Activated CD4-positive, alpha-beta T cell treated with anti-CD3 and anti-CD28 coated beads for 36 hours (primary cell): ENCODE data around the gene PRKG1. TPM values are rescaled to one million over a fixed set of nuclear protein-coding genes. Genes with fewer than 3 reads are reported as not detected.

Experiments
- ATAC-seq: fragments of 200-7000 bp; cut with Tn5 transposase; one replicate; pipeline ENCODE4 v1.10.0; 2021; ENCODE audit warnings: mild to moderate bottlenecking, moderate library complexity
- CTCF ChIA-PET: fragments of 350-600 bp; sonication (Branson Sonifier 250); formaldehyde crosslinking; loops from one replicate; lab custom pipeline; 2021; ENCODE audit warnings: antibody characterized with exemption; lab: Charles Lee
- POLR2A ChIA-PET: fragments of 350-600 bp; sonication (Branson Sonifier 250); formaldehyde crosslinking; loops from one replicate; lab custom pipeline; 2021; ENCODE audit warnings: antibody characterized with exemption, inconsistent platforms; lab: Charles Lee
- DNase-seq: peaks from one replicate; pipeline ENCODE4 v3.0.0-alpha.2; 2020
- H3K27ac Mint-ChIP-seq: one replicate; pipeline ENCODE4 v1.8.0; 2021; ENCODE audit warnings: mixed read lengths
- H3K27me3 Mint-ChIP-seq: one replicate; pipeline ENCODE4 v1.8.0; 2021; ENCODE audit warnings: mixed read lengths
- H3K36me3 Mint-ChIP-seq: one replicate; pipeline ENCODE4 v1.8.0; 2021; ENCODE audit warnings: low read depth, mixed read lengths
- H3K4me1 Mint-ChIP-seq: one replicate; pipeline ENCODE4 v1.8.0; 2021; ENCODE audit warnings: mixed read lengths
- H3K4me3 Mint-ChIP-seq: one replicate; pipeline ENCODE4 v1.8.0; 2021; ENCODE audit warnings: mild to moderate bottlenecking, moderate library complexity, mixed read lengths
- H3K9me3 Mint-ChIP-seq: one replicate; pipeline ENCODE4 v1.8.0; 2021; ENCODE audit warnings: low read depth, mixed read lengths
- intact Hi-C, 2 experiments: fragments of 100-400 bp; cut with DNase I in 1 of 2; cut with micrococcal nuclease in 1 of 2; formaldehyde crosslinking; loops; one replicate each; pipeline versions ENCODE4 v1.14.2 to v1.15.1; 2022 to 2024; cut with DNase I, micrococcal nuclease
- total RNA-seq, 2 experiments: library from RNA; stranded (reverse); gene quantifications; one replicate each; pipeline ENCODE4 v1.2.3, GENCODE V29; 2021

Gene PRKG1
- total RNA-seq, 2 experiments from 2014 or later = not detected

- intact Hi-C loops = no loop called here
- H3K36me3 Mint-ChIP-seq = no peaks in the 10 kb centered on the region
- ChIA-PET POLR2A (no interaction called here), CTCF (interaction anchor here (1.0 kb wide), 1 partner anchor 27 kb away, joined by 3 read pairs; no protein-coding TSS in a partner anchor)
- H3K9me3 Mint-ChIP-seq = no peaks in the 10 kb centered on the region
- no peaks in the 10 kb centered on the region for H3K27me3 Mint-ChIP-seq
- no peak overlapping the region for H3K4me3 Mint-ChIP-seq
- no peak overlapping the region for H3K27ac Mint-ChIP-seq
- no peak for DNase-seq
- H3K4me1 Mint-ChIP-seq = no peaks in the 10 kb centered on the region
- no peak for ATAC-seq
Measured at GRCh38 chr10:51986516-51986915, 912.2 kb downstream of the PRKG1 start.

DNA sequence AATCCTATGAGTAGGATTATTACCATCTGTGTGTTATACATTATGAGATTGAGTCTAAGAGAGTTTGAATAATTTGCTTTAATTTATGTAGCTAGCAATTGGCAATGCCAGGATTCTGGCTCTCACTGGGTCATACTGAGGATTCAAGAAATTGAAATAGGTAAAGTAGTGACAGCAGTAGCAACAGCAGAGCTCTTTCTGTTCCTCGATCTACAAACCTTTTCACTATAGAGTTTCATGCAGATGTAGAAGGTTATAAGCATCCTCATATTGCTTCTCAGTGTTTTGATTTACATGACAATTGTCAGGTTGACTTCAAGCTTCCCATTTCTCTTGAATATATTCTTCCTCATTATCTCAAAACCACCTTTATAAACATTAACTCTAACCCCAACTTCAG is 919.2 kb downstream of the PRKG1 start:
- H3K36me3 Mint-ChIP-seq = no peaks in the 10 kb centered on the region
- no peaks in the 10 kb centered on the region for H3K4me1 Mint-ChIP-seq
- CTCF ChIA-PET = no interaction called here

GRCh38 chr10:51999096-51999495 is 924.8 kb downstream of the PRKG1 start:
- Mint-ChIP-seq H3K27ac (no peak overlapping the region), H3K27me3 (peaks cover 2% of the 10 kb centered on the region), H3K36me3 (no peaks in the 10 kb centered on the region), H3K4me1 (no peaks in the 10 kb centered on the region), H3K4me3 (no peak overlapping the region), H3K9me3 (no peaks in the 10 kb centered on the region)
- ChIA-PET CTCF (interaction anchor here (0.6 kb wide), 1 partner anchor 1021 kb away, joined by 3 read pairs; no protein-coding TSS in a partner anchor), POLR2A (no interaction called here)
- intact Hi-C loops = no loop called here
- DNase-seq (no peak), ATAC-seq (no peak)

More for the DNA sequence above, 919.2 kb downstream of the PRKG1 start:
- Mint-ChIP-seq H3K4me3 (no peak overlapping the region), H3K27me3 (peaks cover 2% of the 10 kb centered on the region), H3K27ac (no peak overlapping the region), H3K9me3 (no peaks in the 10 kb centered on the region)
- POLR2A ChIA-PET = no interaction called here
- ATAC-seq (no peak), DNase-seq (no peak)
- intact Hi-C loops = no loop called here

- H3K27ac Mint-ChIP-seq = no peak overlapping the region
- ATAC-seq = no peak
- intact Hi-C loops = no loop called here
- peaks cover 2% of the 10 kb centered on the region for H3K27me3 Mint-ChIP-seq
- no peaks in the 10 kb centered on the region for H3K4me1 Mint-ChIP-seq
- H3K4me3 Mint-ChIP-seq = no peak overlapping the region
- no peaks in the 10 kb centered on the region for H3K9me3 Mint-ChIP-seq
- ChIA-PET CTCF (interaction anchor here (0.6 to 1.2 kb wide), 5 partner anchors 212 to 748 kb away, joined by 3 to 5 read pairs (median 3); no protein-coding TSS in a partner anchor), POLR2A (no interaction called here)
- DNase-seq = no peak
- H3K36me3 Mint-ChIP-seq = no peaks in the 10 kb centered on the region
Measured at GRCh38 chr10:52004342-52004949, 930.2 kb downstream of the PRKG1 start.

GRCh38 chr10:52007091-52007490 is 932.8 kb downstream of the PRKG1 start:
- ATAC-seq (no peak), DNase-seq (no peak)
- no peaks in the 10 kb centered on the region for H3K36me3 Mint-ChIP-seq
- H3K27ac Mint-ChIP-seq = no peak overlapping the region
- peaks cover 3% of the 10 kb centered on the region for H3K9me3 Mint-ChIP-seq
- CTCF ChIA-PET = no interaction called here
- no peak overlapping the region for H3K4me3 Mint-ChIP-seq
- H3K27me3 Mint-ChIP-seq = peaks cover 2% of the 10 kb centered on the region
- POLR2A ChIA-PET = no interaction called here
- H3K4me1 Mint-ChIP-seq = no peaks in the 10 kb centered on the region
- intact Hi-C loops = no loop called here

DNA sequence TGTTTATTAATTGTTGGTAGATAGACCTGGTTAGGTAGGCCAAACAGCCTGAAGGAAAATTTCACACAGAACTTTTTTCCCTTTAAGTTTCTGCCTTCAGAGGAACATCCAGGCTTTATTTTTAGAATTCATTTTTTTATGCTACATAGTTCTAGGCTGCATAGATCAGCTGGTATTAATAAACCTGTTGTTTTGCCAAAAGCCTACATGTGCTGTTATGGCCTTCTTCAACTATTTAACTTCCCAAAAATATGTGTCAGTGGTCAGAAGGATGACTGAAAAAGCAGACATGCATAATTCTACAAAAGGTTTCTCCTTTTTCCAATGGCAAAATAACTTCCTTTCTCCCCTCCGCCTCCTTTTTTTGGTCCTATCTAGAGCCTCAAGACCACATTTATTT is 936.8 kb downstream of the PRKG1 start:
- H3K9me3 Mint-ChIP-seq = peaks cover 3% of the 10 kb centered on the region
- intact Hi-C loops = no loop called here
- ChIA-PET CTCF (interaction anchor here (0.7 kb wide), 1 partner anchor 222 kb away, joined by 3 read pairs; no protein-coding TSS in a partner anchor), POLR2A (no interaction called here)
- ATAC-seq (no peak), DNase-seq (no peak)
- H3K4me3 Mint-ChIP-seq = no peak overlapping the region
- H3K27me3 Mint-ChIP-seq = no peaks in the 10 kb centered on the region
- no peak overlapping the region for H3K27ac Mint-ChIP-seq
- H3K4me1 Mint-ChIP-seq = no peaks in the 10 kb centered on the region
- H3K36me3 Mint-ChIP-seq = no peaks in the 10 kb centered on the region

- CTCF ChIA-PET = interaction anchor here (0.5 kb wide), 1 partner anchor 45 kb away, joined by 4 read pairs; no protein-coding TSS in a partner anchor
- Mint-ChIP-seq H3K36me3 (no peaks in the 10 kb centered on the region), H3K27ac (no peak overlapping the region), H3K4me3 (no peak overlapping the region), H3K4me1 (no peaks in the 10 kb centered on the region), H3K9me3 (no peaks in the 10 kb centered on the region), H3K27me3 (no peaks in the 10 kb centered on the region)
- POLR2A ChIA-PET = no interaction called here
- intact Hi-C loops = no loop called here
- no peak for DNase-seq
- no peak for ATAC-seq
Measured at GRCh38 chr10:52019077-52019555, 944.8 kb downstream of the PRKG1 start.

DNA sequence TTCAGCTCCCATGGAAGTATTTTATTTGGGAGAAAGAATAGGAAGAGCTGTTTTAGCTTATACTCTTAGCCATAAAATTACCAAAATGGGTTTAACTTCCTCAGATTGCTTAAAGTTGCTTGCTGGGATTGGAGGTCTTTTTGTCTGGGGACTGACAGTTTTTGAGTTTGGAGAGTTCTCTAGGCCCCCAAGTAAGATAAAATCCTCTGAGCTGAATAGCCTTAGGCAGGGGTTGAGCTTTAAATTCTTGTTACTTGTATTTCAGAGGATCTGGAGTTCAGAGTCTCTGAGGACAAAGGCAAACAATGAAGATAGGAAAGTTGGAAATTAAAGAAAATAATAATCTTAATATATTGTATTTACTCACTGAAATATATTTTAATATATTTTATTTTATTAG is 945.4 kb downstream of the PRKG1 start:
- ChIA-PET POLR2A (no interaction called here), CTCF (no interaction called here)
- DNase-seq (no peak), ATAC-seq (no peak)
- H3K36me3 Mint-ChIP-seq = no peaks in the 10 kb centered on the region
- no peak overlapping the region for H3K4me3 Mint-ChIP-seq
- H3K9me3 Mint-ChIP-seq = no peaks in the 10 kb centered on the region
- no peak overlapping the region for H3K27ac Mint-ChIP-seq
- intact Hi-C loops = no loop called here
- no peaks in the 10 kb centered on the region for H3K4me1 Mint-ChIP-seq
- H3K27me3 Mint-ChIP-seq = no peaks in the 10 kb centered on the region

GRCh38 chr10:52020173-52020572 is 945.9 kb downstream of the PRKG1 start:
- Mint-ChIP-seq H3K27me3 (no peaks in the 10 kb centered on the region), H3K4me1 (no peaks in the 10 kb centered on the region), H3K9me3 (no peaks in the 10 kb centered on the region), H3K27ac (no peak overlapping the region), H3K36me3 (no peaks in the 10 kb centered on the region), H3K4me3 (no peak overlapping the region)
- ChIA-PET POLR2A (no interaction called here), CTCF (no interaction called here)
- DNase-seq (no peak), ATAC-seq (no peak)
- intact Hi-C loops = no loop called here

DNA sequence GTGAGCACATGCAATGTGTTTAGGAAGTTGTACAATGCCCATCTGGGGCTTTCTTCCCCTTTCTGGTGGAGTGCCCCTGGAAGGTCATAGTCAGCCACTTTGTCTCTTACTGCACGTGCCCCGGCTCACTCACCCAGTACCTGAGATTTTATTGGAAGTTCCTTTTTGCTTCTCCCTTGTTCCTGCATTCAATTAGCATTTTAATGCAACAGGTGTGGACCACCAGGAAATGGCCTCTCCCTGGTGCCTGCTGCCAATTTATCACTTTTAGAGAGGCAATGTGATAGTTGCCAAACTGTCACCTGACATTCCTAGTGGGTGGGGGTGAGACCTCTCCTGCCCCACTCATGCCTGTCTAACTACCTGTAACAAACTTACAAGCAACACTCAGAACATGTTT is 946.4 kb downstream of the PRKG1 start:
- no peaks in the 10 kb centered on the region for H3K9me3 Mint-ChIP-seq
- ATAC-seq (no peak), DNase-seq (no peak)
- intact Hi-C loops = no loop called here
- no peaks in the 10 kb centered on the region for H3K27me3 Mint-ChIP-seq
- H3K4me1 Mint-ChIP-seq = no peaks in the 10 kb centered on the region
- H3K4me3 Mint-ChIP-seq = no peak overlapping the region
- no peak overlapping the region for H3K27ac Mint-ChIP-seq
- H3K36me3 Mint-ChIP-seq = no peaks in the 10 kb centered on the region
- ChIA-PET CTCF (no interaction called here), POLR2A (no interaction called here)

- Mint-ChIP-seq H3K27me3 (peaks cover 2% of the 10 kb centered on the region), H3K4me3 (no peak overlapping the region), H3K36me3 (no peaks in the 10 kb centered on the region), H3K4me1 (no peaks in the 10 kb centered on the region), H3K9me3 (no peaks in the 10 kb centered on the region), H3K27ac (no peak overlapping the region)
- intact Hi-C loops = no loop called here
- DNase-seq (no peak), ATAC-seq (no peak)
- ChIA-PET POLR2A (no interaction called here), CTCF (no interaction called here)
Measured at GRCh38 chr10:52027055-52027705, 952.9 kb downstream of the PRKG1 start.

- Mint-ChIP-seq H3K4me1 (no peaks in the 10 kb centered on the region), H3K9me3 (no peaks in the 10 kb centered on the region), H3K27me3 (peaks cover 2% of the 10 kb centered on the region), H3K36me3 (no peaks in the 10 kb centered on the region), H3K4me3 (no peak overlapping the region), H3K27ac (no peak overlapping the region)
- ChIA-PET POLR2A (no interaction called here), CTCF (no interaction called here)
- DNase-seq = no peak
- intact Hi-C loops = no loop called here
- no peak for ATAC-seq
Measured at GRCh38 chr10:52028523-52028858, 954.2 kb downstream of the PRKG1 start.
